SKM-1 (cell line): ENCODE data around the gene AGBL1.

ENCODE experiments used
- DNase-seq: peaks from one replicate; lab custom pipeline; 2025; ENCODE audit not compliant: unreplicated experiment; lab: John Stamatoyannopoulos, UW

Gene AGBL1

DNA sequence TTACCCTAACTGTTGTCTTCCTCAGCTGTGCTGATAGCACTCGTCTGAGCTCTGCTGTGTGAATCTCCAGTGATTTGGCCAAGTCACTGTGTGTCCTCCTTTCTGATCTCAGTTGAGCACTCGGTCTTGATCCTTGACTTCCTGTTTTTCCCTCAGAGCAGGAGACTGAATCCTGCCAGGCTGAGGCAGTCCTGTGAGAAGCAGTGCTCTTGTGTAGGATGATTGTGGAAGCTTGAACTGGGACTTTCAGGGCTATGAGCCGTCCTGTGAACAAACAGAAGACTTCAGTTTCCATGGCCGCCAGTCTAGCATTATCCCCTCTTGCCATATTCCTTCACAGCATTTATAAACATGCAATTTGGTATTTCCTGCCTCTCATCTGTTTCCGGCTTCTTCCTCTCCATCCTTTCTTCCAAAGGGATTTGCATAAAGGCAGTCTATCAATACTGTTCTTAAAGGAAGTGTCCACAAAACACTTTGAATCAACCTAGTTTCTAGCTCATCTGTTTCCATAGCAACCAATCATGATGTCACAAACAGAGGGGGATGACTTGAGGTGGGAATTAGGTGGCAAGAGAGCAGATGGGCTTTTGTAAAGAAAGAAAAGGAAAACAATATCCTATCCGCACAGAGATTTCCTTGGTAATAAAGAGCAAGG, 237.2 kb downstream of the AGBL1 start:
- no peak for DNase-seq

DNA sequence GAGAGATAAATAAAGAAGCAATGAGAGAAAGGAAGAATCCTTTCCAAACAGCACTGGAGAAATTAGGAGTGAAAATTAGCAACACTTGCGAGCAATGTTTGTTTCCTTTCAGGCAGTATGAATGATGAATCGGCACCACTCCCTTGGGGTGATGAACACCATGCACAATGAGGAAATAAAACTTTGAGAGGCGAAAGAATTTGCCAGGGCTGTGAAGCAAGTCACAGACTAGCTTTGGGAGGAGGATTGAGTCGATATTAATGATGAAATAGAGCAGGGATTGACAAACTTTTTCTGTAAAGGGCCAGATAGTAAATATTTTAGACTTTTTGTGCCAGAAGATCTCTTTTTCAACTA, 237.7 kb downstream of the AGBL1 start:
- DNase-seq: no peak

DNA sequence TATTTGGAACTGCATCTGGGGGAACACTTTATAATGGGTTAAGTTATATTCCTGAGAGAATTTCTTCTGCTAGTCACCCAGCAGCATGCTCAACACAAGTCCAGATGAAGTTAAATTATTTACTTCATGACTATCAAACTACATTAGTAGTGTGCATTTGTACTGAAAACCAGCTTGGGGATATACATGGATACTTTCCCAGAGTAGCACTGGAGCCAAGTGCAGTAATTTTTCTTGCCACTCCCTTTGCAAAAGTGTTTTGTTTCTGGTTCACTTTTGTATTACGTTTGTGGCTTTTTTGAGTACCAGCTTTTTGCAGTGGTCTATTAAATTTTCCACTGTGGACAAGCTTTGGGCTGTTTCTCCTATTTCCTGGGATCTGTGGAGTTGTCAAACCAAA, 243.0 kb downstream of the AGBL1 start:
- DNase-seq: no peak

DNA sequence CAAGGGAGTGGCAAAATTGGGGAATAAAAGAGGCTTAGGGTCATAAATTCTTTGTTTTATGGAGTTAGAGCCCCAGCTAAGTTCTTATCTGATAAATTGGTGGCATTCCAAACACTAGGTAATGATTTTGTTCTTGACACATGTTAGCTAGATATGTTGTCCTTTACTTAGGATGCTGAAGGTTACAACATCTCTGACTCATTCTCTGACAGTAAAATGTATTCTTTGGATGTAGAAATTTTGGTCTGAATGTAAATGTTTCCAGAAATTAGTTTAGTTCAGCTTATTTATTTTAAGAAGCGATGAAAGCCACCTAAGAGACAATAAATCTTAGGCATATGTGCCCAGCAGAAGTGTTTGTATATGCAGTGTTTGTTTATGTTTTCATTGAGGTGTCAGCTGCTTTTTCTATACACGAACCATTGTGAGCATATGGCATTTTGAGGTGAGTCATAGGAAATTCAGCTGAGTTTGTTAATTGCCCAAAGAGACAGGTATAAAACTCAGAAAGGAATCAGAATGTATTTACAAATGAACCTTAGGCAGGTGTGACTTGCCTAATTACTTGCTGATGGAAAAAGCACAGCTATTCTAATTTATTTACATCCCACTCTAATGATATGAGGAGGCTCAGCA, 247.7 kb downstream of the AGBL1 start:
- DNase-seq: no peak

DNA sequence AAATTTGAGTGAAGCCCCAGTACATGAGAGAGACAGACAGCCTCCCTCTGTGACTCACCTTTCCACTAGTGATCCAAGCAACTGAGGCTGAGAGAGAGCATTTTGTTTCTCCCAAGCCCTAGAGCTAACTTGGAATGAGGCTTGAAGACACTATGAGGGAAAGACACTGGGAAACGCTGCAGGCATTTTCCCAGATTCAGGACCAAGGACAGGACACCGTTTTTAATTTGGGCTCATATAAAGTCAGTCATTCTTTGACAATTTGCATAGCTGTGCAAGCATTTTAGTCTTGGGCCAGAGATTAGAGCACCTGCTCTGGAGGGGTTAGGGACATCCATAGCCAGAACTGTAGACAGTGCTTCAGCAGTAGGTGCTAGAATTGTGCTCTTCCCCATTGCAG, 249.0 kb downstream of the AGBL1 start:
- DNase-seq: no peak

DNA sequence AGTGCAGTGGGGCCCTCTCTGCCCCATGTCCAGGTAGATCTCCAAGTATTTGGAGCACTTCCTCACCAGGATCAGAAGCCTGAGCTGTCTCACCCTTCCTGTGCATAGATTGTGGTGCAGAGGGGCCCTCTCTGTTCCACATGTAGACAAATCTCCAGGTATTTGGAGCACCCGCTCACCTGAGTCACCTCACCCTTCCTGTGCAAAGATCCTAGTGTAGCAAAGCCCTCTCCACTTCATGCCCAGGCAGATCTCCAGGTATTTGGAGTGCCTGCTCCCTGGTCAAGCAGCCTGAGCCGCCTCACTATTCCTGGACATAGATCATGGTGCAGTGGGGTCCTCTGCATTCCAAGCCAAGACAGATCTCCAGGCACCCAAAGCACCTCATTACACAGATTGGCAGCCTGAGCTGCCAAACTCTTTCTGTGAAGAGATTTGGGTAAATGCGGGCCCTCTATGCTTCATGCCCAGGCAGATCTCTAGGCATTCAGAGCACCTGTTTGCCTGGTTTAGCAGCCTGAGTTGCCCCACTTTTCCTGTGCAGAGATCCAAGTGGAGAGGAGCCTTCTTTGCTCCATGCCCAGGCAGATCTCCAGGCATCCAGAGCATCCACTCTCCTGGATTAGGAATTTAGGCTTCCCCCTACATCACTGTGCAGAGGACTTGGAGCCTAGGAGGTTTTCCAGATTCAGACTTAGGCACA, 249.8 kb downstream of the AGBL1 start:
- DNase-seq: no peak

DNA sequence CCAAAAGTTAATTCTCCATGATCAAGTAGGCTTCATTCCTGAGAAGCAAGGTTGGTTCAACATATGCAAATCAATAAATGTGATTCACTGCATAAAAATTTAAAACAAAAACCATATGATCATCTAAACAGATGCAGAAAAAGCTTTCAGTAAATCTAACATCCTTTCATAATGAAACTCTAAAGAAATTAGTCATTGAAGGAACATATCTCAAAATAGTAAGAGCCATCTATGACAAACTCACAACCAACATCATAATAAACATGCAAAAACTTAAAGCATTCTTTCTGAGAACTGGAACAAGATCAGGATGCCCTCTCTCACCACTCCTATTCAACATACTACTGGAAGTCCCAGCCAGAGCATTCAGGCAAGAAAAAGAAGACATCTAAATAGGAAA, 254.1 kb downstream of the AGBL1 start:
- no peak for DNase-seq

DNA sequence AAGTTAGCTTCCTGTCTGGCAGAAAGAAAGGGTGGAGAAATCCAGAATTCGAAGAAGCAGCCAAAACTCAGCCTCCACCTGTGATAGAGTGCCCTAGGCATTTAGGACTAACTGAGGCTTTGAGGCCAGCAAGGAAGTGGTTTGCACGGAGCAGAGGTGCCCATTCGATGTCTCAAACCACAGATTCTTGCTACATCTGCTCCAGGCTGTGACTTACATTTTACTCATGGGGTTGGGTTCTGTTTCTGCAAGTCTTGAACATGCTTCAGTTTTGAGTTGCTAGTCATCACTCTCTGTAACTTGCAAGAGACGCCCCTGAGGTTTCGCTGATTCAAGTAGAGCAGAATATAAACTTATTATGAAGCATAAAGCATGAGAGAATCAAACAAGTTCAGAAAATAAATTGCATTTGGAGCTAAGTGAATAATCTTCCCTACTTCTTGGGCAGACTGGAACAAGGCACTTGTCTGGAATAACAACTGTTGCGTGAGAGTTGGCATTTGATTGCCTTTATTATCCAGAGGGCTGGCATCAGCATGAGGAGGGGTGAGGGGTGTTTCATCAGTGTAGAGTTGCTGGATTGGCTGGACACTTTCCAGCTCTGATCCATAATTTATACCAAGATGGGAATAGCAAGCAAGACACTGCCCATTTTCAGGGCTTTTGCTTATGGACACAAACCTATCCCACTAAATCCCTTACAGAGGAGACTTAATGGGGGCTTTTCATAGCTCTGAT, 256.5 kb downstream of the AGBL1 start:
- DNase-seq: peak; percentile 49

DNA sequence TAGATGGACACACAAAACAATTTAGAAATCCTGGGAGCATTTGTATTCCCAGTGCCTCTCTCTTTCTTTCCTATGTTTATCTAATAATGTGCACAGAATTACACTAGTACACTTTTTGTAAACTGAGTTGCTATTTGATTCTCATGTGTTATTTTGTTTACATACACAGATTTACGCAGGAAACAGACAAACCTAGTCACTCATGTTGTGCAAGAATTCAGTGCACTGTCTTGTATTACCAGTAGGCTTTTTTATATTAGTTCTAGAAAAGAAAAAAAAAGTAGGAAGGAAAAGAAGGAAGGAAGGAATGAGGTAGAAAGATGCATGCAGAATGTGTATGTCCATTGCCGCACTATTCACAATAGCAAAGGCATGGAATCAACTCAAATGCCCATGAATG, 257.4 kb downstream of the AGBL1 start:
- DNase-seq: no peak

DNA sequence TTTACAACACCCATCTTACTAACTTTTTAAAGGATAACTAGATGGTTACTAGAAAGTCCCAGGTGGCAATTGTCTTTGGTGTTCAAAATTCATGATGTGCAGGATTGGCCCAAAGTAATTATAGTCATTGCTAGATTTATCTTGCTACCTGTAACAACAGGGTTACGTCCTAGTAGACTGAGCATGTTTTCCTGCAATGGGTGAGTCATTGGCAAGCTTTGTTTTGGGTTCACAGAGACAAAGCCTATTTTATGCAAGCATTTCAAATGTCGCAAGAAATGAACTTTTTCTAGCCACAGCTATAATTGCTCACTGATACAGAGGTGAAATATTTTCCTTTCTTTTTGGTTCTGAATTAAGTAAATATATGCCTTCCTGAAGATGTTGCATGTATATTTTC, 267.6 kb downstream of the AGBL1 start:
- DNase-seq: no peak

DNA sequence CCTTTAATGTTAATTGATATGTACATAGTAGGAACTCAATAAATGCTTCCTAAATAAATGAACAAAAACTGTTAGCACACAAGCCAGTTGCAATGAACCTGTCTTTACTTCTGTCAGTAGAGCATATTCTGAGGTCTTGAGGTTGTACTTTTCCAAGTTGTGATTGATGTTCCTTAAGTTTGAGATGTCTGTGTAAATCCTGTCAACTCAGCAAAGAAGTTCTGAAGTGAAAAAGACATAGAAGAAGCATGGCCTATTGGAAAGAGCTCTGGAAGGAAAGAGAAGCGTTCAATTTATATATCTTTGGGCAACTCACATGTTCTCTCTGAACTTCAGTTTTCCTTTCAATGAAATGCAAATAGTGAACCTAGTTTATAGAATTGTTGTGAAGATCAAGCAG, 269.9 kb downstream of the AGBL1 start:
- no peak for DNase-seq

DNA sequence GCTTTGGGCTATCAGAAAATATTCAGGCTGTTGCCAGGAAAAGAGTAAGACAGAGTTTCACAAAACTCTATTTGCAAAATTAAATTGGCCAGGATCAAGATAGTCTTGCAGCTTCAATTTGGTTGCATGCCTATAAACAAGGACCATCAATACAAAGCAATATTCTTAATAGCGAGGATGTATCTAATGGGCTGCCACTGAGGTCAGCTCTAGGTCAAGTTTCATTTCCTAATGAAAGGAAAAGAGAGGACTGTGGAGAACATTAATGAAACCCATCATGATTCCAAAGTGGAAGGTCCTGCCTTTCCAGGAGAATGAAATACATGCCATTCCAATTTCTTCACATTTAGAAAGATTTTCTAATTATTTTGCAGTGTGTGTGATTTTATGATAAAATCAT, 273.5 kb downstream of the AGBL1 start:
- no peak for DNase-seq

DNA sequence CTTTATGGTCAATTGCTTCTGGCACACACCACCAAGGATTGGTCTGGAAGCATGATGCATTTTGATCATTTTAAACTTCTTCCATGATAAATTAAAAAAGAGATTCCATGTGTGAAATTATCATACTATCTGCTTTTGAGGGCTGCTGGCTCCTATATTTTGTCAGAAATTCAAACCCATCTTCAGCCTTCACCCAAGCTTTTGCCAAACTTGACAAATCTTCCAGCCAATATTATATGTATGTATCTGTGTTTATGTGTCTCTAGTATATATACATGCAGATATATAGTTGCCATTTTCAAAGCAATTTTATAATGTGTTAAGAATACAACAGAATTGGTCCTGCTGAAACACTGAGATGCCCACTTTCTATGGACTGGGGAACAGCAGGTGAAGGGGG, 275.7 kb downstream of the AGBL1 start:
- DNase-seq: no peak

DNA sequence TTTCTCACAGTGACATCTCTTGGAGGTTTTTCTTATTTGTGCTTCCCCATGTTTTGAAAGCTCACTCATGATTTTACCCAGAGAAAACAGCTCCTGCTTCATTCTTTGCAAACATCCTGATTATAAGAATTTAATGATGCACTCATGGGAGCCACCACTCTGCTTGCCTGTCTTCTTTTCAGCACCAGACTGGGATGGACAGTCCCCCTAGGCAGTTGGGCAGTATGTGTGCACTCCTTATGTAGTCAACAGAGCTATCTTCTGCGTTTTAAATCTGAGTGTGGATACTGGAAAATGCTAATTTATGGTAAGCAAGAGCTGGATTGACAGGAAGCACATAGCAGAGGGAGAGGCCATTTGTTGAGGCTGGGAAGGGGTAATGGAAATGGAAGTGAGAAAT, 276.1 kb downstream of the AGBL1 start:
- DNase-seq: no peak

DNA sequence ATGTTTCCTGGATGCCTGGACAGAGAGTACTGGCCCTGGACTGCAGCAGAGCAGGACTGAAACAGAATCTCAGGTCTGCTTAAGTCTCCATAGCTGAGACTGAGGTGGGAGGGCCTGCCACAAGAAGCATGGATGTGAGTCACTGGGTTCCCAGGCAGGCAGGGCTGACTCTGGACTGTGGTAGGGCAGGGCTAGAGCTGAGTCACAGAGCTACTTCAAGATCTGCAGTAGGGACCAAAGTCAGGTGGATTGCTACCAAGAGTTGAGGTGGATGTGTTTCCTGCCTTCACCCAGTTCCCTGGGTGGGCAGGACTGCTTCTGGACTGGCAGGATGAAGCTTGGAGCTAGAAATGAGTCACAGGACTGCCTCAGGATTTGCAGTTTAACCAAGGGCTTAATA, 282.9 kb downstream of the AGBL1 start:
- DNase-seq: no peak

DNA sequence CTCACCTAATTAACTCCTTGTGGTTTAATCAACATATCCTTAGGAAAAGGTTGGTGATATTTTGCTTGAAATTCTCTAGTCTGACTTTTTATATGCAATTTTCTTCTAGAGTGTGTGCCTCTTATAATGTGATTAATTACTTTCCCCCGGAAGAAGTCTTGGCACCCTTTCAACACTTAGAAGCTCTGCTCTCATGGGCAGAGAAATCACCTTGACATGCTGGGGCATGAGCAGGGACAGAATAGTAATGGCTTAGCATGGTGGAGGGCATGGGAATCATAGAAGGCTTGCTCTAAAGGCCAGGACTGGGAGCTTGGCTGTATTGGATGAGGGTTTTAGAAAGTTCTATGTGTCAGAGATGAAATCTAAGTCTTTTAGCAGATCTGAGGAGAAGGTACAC, 293.5 kb downstream of the AGBL1 start:
- DNase-seq: no peak

DNA sequence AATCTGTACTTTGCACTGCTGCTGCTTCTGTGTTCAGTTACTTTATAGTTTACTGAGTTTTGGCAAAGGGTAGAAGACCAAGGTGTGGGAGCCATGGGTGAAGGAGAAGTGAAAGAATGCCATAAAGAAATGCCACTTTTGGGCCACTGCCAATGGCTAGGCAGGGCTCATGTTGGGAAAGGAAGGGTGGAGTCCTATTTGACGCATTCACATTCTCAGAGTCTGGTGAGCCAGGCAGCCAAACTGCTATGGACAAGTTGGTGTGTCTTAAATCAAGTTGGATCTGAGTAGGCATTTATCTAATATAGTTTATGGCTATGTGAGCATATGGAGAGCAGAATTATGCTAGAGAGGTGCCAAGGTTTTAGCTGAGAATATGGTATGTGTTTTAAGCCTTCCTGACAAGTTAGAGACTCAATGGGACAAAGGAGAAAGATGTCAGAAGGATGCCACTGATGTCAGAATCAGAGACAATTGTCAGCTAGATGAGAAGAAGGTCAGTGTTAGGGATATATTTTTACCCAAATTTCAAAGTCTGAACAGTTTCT, 296.1 kb downstream of the AGBL1 start:
- no peak for DNase-seq

DNA sequence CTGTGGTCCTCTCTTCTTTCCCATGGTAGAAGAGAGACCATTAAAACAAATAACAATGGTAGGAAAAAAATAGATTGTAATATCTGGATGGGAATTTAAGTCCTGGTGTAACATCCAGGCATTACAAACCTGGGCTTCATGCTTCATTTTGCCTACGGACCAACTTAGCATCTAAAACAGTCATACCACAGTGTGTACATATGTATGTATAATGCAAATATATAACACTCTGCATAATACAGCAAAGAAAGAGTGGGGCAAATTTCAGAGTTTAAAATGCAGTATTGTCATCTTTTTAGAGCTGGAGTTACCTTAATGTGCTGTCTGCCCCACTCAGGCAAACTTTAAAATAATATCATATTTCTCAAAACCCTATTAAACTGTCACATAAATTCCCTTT, 298.2 kb downstream of the AGBL1 start:
- no peak for DNase-seq

DNA sequence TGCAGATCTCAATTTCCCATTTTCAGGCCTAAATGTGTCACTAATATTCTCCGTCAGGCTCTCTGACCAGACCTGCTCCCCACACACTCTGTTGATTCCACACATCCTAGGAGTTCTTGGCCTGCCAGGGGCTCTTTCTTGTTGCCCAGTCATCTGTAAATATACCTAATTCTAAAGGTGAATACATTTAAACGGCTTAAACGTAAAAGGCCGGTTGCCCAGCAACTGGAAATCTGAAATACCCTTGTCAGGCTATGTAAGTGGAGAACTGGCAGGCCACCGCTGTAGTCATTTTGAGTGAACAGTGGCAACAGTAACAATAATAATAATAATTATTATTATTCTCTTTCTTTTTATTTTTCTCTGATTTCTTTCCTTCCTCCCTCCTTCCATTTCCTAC, 302.7 kb downstream of the AGBL1 start:
- no peak for DNase-seq

DNA sequence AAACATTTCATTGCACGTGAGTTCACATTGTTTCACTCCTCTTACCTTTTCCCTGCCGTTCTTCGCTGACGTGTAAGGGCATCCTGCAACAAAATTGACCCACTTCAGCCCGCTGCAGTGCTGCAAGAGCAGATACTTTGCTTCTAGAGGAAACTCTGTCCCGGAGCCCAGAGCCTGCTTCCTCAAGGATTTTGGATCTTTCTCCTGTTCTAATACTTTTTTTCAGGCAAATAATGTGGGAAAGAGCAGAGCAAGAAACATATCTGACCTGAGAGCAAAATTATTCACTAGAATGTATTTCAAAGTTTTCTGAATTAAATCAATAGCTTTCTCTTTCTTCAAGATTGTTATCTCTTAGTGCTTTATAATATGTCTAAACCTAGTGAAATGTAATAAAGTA, 303.9 kb downstream of the AGBL1 start:
- no peak for DNase-seq

DNA sequence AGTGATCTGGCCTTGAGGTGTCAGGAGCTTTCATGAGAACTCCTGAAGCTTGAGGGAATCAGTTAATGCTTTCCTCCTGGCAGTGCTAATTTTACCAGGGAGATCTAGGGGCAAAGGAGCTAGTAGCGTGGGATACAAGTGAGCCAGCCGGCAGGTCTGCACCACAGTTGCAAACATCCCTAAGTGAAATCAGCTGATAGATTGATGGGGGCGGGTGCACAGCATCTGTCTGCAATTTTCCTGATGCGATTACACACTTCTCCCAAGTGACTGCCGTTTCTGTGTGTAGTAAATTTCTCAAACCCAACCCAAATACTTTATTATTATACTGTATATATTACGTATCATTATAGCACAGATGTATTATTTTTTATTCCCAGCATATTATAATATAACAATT, 304.5 kb downstream of the AGBL1 start:
- DNase-seq: no peak

DNA sequence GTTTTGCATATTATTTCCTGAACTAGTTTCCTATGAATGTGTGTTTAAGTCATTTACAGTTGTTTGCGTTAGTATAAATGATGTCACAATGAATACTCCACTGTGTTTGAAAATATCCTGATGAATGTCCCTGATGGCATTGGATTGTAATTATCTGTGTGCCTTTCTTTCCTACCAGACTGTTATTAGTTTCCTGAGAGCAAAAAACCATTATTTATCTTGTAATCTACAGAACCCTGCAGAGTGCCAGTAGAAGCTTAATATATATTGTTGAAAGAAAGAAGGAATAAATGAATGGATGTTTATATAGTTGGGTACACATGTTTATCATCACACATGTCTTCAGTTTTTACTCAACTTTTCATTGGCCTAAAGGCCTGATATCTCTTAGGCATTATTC, 312.6 kb downstream of the AGBL1 start:
- no peak for DNase-seq
